Upper lobe of left lung (tissue), 6 donors: ENCODE measurements around the gene UNC13C. TPM values are rescaled to one million over a fixed set of nuclear protein-coding genes. Genes with fewer than 3 reads are reported as not detected.

Experiments
- ATAC-seq, 2 donors: fragments of 200-7000 bp; cut with Tn5 transposase; one replicate each; pipeline ENCODE4 v1.9.1; 2022; ENCODE audit warnings: mild to moderate bottlenecking in 2 of 2, moderate library complexity in 2 of 2; ENCODE audit not compliant: low FRiP score in 2 of 2
- DNase-seq, 2 donors: peaks; one replicate each; pipeline ENCODE4 v3.0.0-alpha.2; 2019 to 2020
- H3K27ac ChIP-seq, 4 donors: fragments of 200-600 bp; sonication (generic); one replicate each; pipeline ENCODE4 v1.5.1; 2016 to 2019
- H3K27me3 ChIP-seq, 4 donors: fragments of 200-600 bp; sonication (generic); one replicate each; pipeline ENCODE4 v1.5.1; 2017 to 2019
- H3K36me3 ChIP-seq, 4 donors: fragments of 200-600 bp; sonication (generic); one replicate each; pipeline ENCODE4 v1.5.1; 2016 to 2019
- H3K4me1 ChIP-seq, 4 donors: fragments of 200-600 bp; sonication (generic); one replicate each; pipeline ENCODE4 v1.5.1; 2018 to 2019
- H3K4me3 ChIP-seq, 4 donors: fragments of 200-600 bp; sonication (generic); one replicate each; pipeline ENCODE4 v1.5.1; 2017 to 2019; ENCODE audit warnings: mild to moderate bottlenecking in 2 of 4, moderate library complexity in 1 of 4
- H3K9me3 ChIP-seq, 4 donors: fragments of 200-600 bp; sonication (generic); one replicate each; pipeline ENCODE4 v1.5.1; 2018 to 2019
- EP300 ChIP-seq, 4 donors: sonication (generic); formaldehyde crosslinking; IDR thresholded peaks; one replicate each; pipeline ENCODE4 v1.5.1; 2017; ENCODE audit warnings: antibody characterized with exemption in 4 of 4, control low read depth in 2 of 4
- POLR2A ChIP-seq, 4 donors: fragments of 450-650 bp; IDR thresholded peaks; one replicate each; pipeline ENCODE4 v1.5.1; 2016 to 2017; ENCODE audit warnings: antibody characterized with exemption in 4 of 4, mild to moderate bottlenecking in 2 of 4
- POLR2AphosphoS5 ChIP-seq, 2 donors: sonication (generic); formaldehyde crosslinking; IDR thresholded peaks; one replicate each; pipeline ENCODE4 v1.5.1; 2017; ENCODE audit warnings: antibody characterized with exemption in 2 of 2
- WGBS, 2 donors: methylation state at CpG; one replicate each; pipeline ENCODE4 v1.1.5; 2017 to 2018; 5-methylcytosine and 5-hydroxymethylcytosine counted together
- total RNA-seq, 6 donors: library from RNA; depleted of rRNA in 4 of 6; stranded (reverse); fragments of >200 nt in 4 of 6; gene quantifications; one replicate each; pipeline versions ENCODE4 v1.1.0 to v1.2.1, GENCODE V29; 2016 to 2021
- TF ChIP-seq, protein P1 (sequence below), 6 experiments: fragments of 450-650 bp in 4 of 6; fragments of 200-600 bp in 2 of 6; sonication (generic) in 2 of 6; IDR thresholded peaks; one replicate each; pipeline ENCODE4 v1.5.1; 2016 to 2019; ENCODE audit warnings: antibody characterized with exemption in 6 of 6
- donor health status: DM: no; HTN: no; CAD: no; lungs with moderate emphysema.
- donor health status: DM: no; HTN: yes; CAD: no; lungs with severe emphysema.

Gene UNC13C
- total RNA-seq, 6 donors from 2014 or later = 0.07 to 1.0 (median 0.34) TPM

DNA sequence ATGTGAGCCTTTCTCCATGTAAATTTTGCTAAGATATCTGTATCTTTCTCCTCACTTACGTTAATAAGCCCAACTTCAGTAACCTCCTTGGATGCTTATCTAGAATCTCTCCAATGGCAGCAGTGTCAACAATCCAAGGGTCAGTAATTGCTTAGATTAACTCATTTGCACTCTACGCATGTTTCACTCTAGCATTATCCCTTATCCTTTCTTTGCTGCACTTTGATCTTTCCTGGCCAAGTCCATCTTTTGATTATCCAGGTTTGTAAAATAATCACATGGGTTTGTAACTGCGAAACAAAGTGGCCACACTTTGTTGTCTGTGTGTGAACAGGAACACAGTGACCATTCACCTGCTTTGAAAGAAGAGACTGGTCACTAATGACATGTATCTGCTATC is 640.9 kb downstream of the UNC13C start:
- Histone ChIP-seq H3K4me1 (no peaks in the 10 kb centered on the region), H3K27ac (no peak overlapping the region), H3K36me3 (no peaks in the 10 kb centered on the region), H3K27me3 (no peaks in the 10 kb centered on the region), H3K4me3 (no peak overlapping the region), H3K9me3 (no peaks in the 10 kb centered on the region)
- TF ChIP-seq, protein P1, sequence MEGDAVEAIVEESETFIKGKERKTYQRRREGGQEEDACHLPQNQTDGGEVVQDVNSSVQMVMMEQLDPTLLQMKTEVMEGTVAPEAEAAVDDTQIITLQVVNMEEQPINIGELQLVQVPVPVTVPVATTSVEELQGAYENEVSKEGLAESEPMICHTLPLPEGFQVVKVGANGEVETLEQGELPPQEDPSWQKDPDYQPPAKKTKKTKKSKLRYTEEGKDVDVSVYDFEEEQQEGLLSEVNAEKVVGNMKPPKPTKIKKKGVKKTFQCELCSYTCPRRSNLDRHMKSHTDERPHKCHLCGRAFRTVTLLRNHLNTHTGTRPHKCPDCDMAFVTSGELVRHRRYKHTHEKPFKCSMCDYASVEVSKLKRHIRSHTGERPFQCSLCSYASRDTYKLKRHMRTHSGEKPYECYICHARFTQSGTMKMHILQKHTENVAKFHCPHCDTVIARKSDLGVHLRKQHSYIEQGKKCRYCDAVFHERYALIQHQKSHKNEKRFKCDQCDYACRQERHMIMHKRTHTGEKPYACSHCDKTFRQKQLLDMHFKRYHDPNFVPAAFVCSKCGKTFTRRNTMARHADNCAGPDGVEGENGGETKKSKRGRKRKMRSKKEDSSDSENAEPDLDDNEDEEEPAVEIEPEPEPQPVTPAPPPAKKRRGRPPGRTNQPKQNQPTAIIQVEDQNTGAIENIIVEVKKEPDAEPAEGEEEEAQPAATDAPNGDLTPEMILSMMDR (IDR thresholded peaks at IDR 0.05) = no peak
- no peak for TF ChIP-seq POLR2AphosphoS5 (IDR thresholded peaks at IDR 0.05)
- no peak for TF ChIP-seq POLR2A (IDR thresholded peaks at IDR 0.05)
- no peak for TF ChIP-seq EP300 (IDR thresholded peaks at IDR 0.05)
- no peak for DNase-seq
- no peak for ATAC-seq
- WGBS, 2 donors = 86 to 88% methylated on average over 3 of the region's 3 CpGs

DNA sequence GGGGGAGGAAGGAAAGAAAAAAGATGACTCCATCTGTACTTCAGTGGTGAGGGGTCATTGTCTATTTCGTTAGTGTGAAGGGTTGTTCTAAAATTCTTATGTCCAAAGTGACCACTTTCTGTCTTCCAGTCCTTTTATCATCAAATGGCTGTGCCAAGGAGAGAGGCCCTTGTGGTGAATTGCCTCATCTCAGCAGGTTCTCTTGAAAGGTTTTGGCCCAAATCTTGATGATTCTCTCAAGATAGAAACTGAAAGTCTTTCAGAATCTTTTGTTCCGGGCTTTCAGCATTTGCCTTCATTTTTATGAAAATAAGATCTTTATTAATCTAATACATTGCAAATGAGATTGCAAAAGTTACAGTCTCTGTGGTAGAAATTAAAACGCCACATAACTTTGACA is 642.7 kb downstream of the UNC13C start:
- no peaks in the 10 kb centered on the region for H3K9me3 ChIP-seq
- 80 to 86% methylated on average over 3 of the region's 3 CpGs for WGBS, 2 donors
- DNase-seq (no peak), ATAC-seq (no peak)
- TF ChIP-seq POLR2A (IDR thresholded peaks at IDR 0.05) (no peak), EP300 (IDR thresholded peaks at IDR 0.05) (no peak), POLR2AphosphoS5 (IDR thresholded peaks at IDR 0.05) (no peak)
- TF ChIP-seq, protein P1 (IDR thresholded peaks at IDR 0.05) = no peak
- H3K4me1 ChIP-seq = no peaks in the 10 kb centered on the region
- no peak overlapping the region for H3K4me3 ChIP-seq
- no peaks in the 10 kb centered on the region for H3K27me3 ChIP-seq
- H3K36me3 ChIP-seq = no peaks in the 10 kb centered on the region
- no peak overlapping the region for H3K27ac ChIP-seq

DNA sequence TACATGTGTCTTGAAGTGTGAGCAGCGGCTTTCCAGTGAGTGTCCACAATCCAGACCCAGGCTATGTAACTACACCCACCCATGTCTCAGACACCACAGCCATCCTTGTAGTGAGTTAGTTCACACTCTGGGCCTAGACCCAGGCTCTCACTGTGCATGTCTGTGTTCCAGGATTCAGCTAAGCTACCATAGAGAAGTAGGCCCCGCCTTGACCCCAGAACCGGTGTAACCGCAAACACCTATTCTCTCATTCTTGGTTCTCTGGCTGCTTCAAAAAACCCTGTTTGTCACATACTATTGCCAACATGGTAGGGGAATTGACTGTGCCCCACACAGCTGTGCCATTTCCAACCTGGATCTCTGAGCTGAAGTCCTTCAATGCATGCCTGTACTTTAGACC is 657.9 kb downstream of the UNC13C start:
- no peak overlapping the region for H3K27ac ChIP-seq
- WGBS, 2 donors = 92 to 99% methylated on average over 4 of the region's 4 CpGs
- no peak for DNase-seq
- no peak overlapping the region for H3K4me3 ChIP-seq
- H3K9me3 ChIP-seq = peaks cover 0 to 3% (median 0%) of the 10 kb centered on the region in 4 donors
- H3K27me3 ChIP-seq = no peaks in the 10 kb centered on the region
- no peaks in the 10 kb centered on the region for H3K4me1 ChIP-seq
- ATAC-seq = no peak
- TF ChIP-seq, protein P1 (IDR thresholded peaks at IDR 0.05) = no peak
- no peak for TF ChIP-seq POLR2A (IDR thresholded peaks at IDR 0.05)
- TF ChIP-seq EP300 (IDR thresholded peaks at IDR 0.05) = no peak
- no peak for TF ChIP-seq POLR2AphosphoS5 (IDR thresholded peaks at IDR 0.05)
- H3K36me3 ChIP-seq = no peaks in the 10 kb centered on the region

DNA sequence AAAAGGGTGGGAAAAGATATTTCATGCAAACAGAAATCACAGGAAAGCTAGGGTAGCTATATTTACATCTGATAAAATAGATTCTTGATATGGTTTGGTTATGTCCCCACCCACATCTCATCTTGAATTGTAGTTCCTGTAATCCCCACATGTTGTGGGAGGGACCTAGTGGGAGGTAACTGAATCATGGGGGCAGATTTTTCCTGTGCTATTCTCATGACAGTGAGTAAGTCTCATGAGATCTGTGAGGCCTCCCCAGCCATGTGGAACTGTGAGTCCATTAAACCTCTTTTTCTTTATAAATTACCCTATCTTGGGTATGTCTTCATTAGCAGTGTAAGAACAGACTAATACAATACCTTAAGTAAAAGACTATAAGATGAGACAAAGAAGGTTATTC is 660.4 kb downstream of the UNC13C start:
- H3K4me3 ChIP-seq = no peak overlapping the region
- TF ChIP-seq, protein P1 (IDR thresholded peaks at IDR 0.05) = no peak
- TF ChIP-seq EP300 (IDR thresholded peaks at IDR 0.05) (no peak), POLR2AphosphoS5 (IDR thresholded peaks at IDR 0.05) (no peak), POLR2A (IDR thresholded peaks at IDR 0.05) (no peak)
- DNase-seq (no peak), ATAC-seq (no peak)
- no peaks in the 10 kb centered on the region for H3K27me3 ChIP-seq
- peaks cover 0 to 3% (median 0%) of the 10 kb centered on the region in 4 donors for H3K9me3 ChIP-seq
- no peak overlapping the region for H3K27ac ChIP-seq
- H3K4me1 ChIP-seq = no peaks in the 10 kb centered on the region
- no peaks in the 10 kb centered on the region for H3K36me3 ChIP-seq

GRCh38 chr15:54640873-54641272 is 662.6 kb downstream of the UNC13C start:
- WGBS, 2 donors = 71 to 83% methylated on average over 2 of the region's 2 CpGs
- no peak for DNase-seq

More at GRCh38 chr15:54640873-54641272, 662.6 kb downstream of the UNC13C start:
- Histone ChIP-seq H3K27ac (no peak overlapping the region), H3K36me3 (no peaks in the 10 kb centered on the region), H3K27me3 (no peaks in the 10 kb centered on the region), H3K4me1 (no peaks in the 10 kb centered on the region), H3K9me3 (peaks cover 0 to 3% (median 0%) of the 10 kb centered on the region in 4 donors), H3K4me3 (no peak overlapping the region)
- TF ChIP-seq POLR2A (IDR thresholded peaks at IDR 0.05) (no peak), POLR2AphosphoS5 (IDR thresholded peaks at IDR 0.05) (no peak), EP300 (IDR thresholded peaks at IDR 0.05) (no peak)
- TF ChIP-seq, protein P1 (IDR thresholded peaks at IDR 0.05) = no peak
- no peak for ATAC-seq
